HG03469 (cell line): ENCODE measurements around the gene EIF4B.

ENCODE experiments used
- ATAC-seq: cut with Tn5 transposase; IDR thresholded peaks from one replicate; pipeline ENCODE4 v1.9.1; 2021; ENCODE audit warnings: mild to moderate bottlenecking, moderate library complexity, moderate number of reproducible peaks; ENCODE audit not compliant: unreplicated experiment

EIF4B gene

GRCh38 chr12:53067993-53068770 is 61.9 kb downstream of the EIF4B start:
- no peak for ATAC-seq

GRCh38 chr12:53068811-53069585 is 62.7 kb downstream of the EIF4B start:
- ATAC-seq: no peak

GRCh38 chr12:53069621-53070410 is 63.6 kb downstream of the EIF4B start:
- ATAC-seq: no peak

- no peak for ATAC-seq
These were observed 64.7 kb downstream of the EIF4B start for GRCh38 chr12:53070877-53071492.

GRCh38 chr12:53071591-53072551 is 65.6 kb downstream of the EIF4B start:
- no peak for ATAC-seq

- ATAC-seq: no peak
These were observed 67.6 kb downstream of the EIF4B start for GRCh38 chr12:53073881-53074280.

GRCh38 chr12:53074283-53074998 is 68.2 kb downstream of the EIF4B start:
- ATAC-seq: no peak

DNA sequence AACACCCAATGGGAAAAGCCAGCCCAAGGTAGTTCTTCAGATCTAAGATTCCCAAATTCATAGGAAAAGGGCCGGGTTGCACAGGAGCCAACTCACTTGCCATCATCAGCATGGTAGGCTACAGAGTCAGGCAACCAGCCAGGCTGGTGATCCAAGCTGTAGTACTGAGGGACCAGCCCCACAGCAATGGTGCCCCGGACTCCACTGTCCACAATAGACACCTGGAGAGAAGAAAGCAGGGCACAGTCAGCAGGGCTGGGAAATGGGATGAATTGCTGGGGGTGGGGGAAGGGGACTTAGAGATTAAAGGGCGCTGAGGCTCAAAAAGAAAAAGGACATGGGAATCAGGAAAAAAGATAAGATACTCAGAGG is 68.7 kb downstream of the EIF4B start:
- no peak for ATAC-seq

DNA sequence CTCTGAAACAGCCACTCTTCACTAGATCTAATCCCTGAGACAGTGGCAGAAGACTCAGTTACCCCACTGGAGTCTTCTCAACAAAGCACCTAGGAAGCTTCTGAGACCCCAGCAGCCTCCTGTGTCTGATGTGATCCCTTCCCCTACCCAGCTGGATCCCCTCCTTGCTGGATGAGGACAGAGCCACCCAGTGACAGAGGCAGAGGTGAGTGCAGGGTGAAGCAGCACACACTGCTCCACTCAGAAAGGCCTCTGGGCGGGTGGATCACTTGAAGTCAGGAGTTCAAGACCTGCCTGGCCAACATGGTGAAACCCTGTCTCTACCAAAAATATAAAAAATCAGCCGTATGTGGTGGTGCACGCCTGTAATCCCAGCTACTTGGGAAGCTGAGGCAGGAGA is 70.2 kb downstream of the EIF4B start:
- ATAC-seq: no peak

GRCh38 chr12:53077030-53077429 is 70.8 kb downstream of the EIF4B start:
- ATAC-seq: no peak

GRCh38 chr12:53078425-53079225 is 72.4 kb downstream of the EIF4B start:
- ATAC-seq: peak; percentile 14

- ATAC-seq: peak; percentile 95
These were observed 73.2 kb downstream of the EIF4B start, which contains the start of gene SPRYD3 for GRCh38 chr12:53079226-53080117. TSS of gene SPRYD3 (minus strand) at chr12:53079390. CDS start at chr12:53079333, 57 bp downstream.

DNA sequence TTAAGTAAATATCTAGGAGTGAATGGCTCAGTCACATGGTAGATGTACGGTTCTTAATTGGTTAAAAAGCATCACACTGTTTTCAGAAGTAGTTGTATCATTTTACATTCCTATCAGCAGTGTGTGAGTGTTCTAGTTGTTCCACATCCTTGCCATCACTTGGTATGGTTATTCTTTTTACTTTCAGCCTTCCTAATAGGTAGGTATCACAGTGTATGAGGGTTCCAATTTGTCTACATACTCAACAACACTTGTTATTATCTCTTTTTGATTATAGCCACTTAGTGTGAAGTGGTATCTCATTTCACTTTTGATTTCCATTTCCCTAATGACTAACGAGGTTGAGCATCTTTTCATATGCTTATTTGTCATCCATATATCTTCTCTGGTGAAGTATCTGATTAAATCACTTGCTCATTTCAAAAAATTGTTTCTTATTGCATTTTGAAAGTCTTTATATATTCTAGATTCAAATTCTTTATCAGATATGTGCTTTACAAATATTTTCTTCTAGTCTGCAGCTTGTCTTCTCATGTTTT is 76.5 kb downstream of the EIF4B start:
- ATAC-seq: no peak

- no peak for ATAC-seq
These were observed 80.1 kb downstream of the EIF4B start for GRCh38 chr12:53086361-53086760.

DNA sequence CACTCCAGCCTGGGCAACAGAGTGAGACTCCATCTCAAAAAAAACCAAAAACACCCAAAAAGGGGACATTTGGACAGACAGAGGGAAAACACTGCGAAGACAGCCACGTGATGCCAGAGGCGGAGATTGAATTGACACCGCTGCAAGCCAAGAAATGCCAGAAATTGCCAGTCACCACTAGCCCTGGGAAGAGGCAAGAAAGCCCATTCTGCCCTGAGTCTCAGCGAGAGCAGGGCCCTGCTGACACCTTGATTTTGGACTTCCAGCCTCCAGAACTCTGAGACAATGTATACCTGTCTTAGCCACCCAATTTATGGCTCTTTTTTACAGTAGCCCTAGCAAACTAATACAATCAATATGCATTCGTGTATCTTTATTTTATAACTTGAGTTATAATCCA is 83.8 kb downstream of the EIF4B start:
- ATAC-seq: no peak

GRCh38 chr12:53090554-53090953 is 84.3 kb downstream of the EIF4B start:
- ATAC-seq: no peak

- ATAC-seq: no peak
These were observed 85.5 kb downstream of the EIF4B start for GRCh38 chr12:53091756-53092155.
